Parathyroid adenoma (tissue), 2 donors: ENCODE results near the gene CABLES2.

Experiments used
- H2AFZ ChIP-seq: fragments of 300-600 bp; sonication (generic); one replicate; pipeline ENCODE4 v1.7.0; 2017; ENCODE audit warnings: antibody characterized with exemption, mild to moderate bottlenecking
- H3K27ac ChIP-seq: fragments of 300-600 bp; sonication (generic); one replicate; pipeline ENCODE4 v1.7.0; 2017
- H3K27me3 ChIP-seq: fragments of 300-600 bp; sonication (generic); one replicate; pipeline ENCODE4 v1.7.0; 2017; ENCODE audit warnings: low read length; ENCODE audit not compliant: control insufficient read depth, insufficient read depth
- H3K36me3 ChIP-seq: fragments of 300-600 bp; sonication (generic); one replicate; pipeline ENCODE4 v1.7.0; 2017; ENCODE audit warnings: low read length; ENCODE audit not compliant: control insufficient read depth, insufficient read depth
- H3K4me1 ChIP-seq: fragments of 300-600 bp; sonication (generic); one replicate; pipeline ENCODE4 v1.7.0; 2017; ENCODE audit warnings: control low read depth
- H3K4me2 ChIP-seq: fragments of 300-600 bp; sonication (generic); one replicate; pipeline ENCODE4 v1.7.0; 2017; ENCODE audit warnings: low read length
- H3K4me3 ChIP-seq: fragments of 300-600 bp; sonication (generic); one replicate; pipeline ENCODE4 v1.7.0; 2017; ENCODE audit warnings: low read depth, low read length
- H3K79me2 ChIP-seq: fragments of 300-600 bp; sonication (generic); one replicate; pipeline ENCODE4 v1.7.0; 2017; ENCODE audit warnings: control low read depth
- H3K9ac ChIP-seq: fragments of 300-600 bp; sonication (generic); one replicate; pipeline ENCODE4 v1.7.0; 2017; ENCODE audit warnings: mild to moderate bottlenecking
- H3K9me3 ChIP-seq: fragments of 300-600 bp; sonication (generic); one replicate; pipeline ENCODE4 v1.7.0; 2017; ENCODE audit warnings: low read length; ENCODE audit not compliant: control insufficient read depth
- CTCF ChIP-seq: fragments of 300-600 bp; sonication (generic); IDR thresholded peaks from one replicate; pipeline ENCODE4 v1.7.0; 2017; ENCODE audit warnings: antibody characterized with exemption, mild to moderate bottlenecking
- donor health status: primary hyperparathyroidism.

CABLES2 gene

GRCh38 chr20:62448788-62449187, 41.7 kb upstream of the CABLES2 start:
- no peak overlapping the region for H3K9ac ChIP-seq
- H3K4me2 ChIP-seq = no peak overlapping the region
- H3K79me2 ChIP-seq = no peaks in the 10 kb centered on the region
- TF ChIP-seq CTCF = no peak
- H3K27me3 ChIP-seq = no peaks in the 10 kb centered on the region
- H2AFZ ChIP-seq = no peak overlapping the region
- H3K36me3 ChIP-seq = no peaks in the 10 kb centered on the region
- no peaks in the 10 kb centered on the region for H3K4me1 ChIP-seq
- no peak overlapping the region for H3K27ac ChIP-seq
- H3K9me3 ChIP-seq = no peaks in the 10 kb centered on the region
- H3K4me3 ChIP-seq = no peak overlapping the region

GRCh38 chr20:62448038-62448437, 41.0 kb upstream of the CABLES2 start:
- no peak for TF ChIP-seq CTCF
- Histone ChIP-seq H3K27ac (no peak overlapping the region), H3K4me3 (no peak overlapping the region), H3K27me3 (no peaks in the 10 kb centered on the region), H3K79me2 (no peaks in the 10 kb centered on the region), H3K9ac (no peak overlapping the region), H3K36me3 (no peaks in the 10 kb centered on the region), H2AFZ (no peak overlapping the region), H3K9me3 (no peaks in the 10 kb centered on the region), H3K4me1 (no peaks in the 10 kb centered on the region), H3K4me2 (no peak overlapping the region)

GRCh38 chr20:62446888-62447869, 40.1 kb upstream of the CABLES2 start:
- H3K4me3 ChIP-seq = no peak overlapping the region
- no peaks in the 10 kb centered on the region for H3K79me2 ChIP-seq
- H3K4me1 ChIP-seq = no peaks in the 10 kb centered on the region
- H3K36me3 ChIP-seq = no peaks in the 10 kb centered on the region
- H3K27ac ChIP-seq = no peak overlapping the region
- no peak overlapping the region for H3K4me2 ChIP-seq
- H3K9ac ChIP-seq = no peak overlapping the region
- no peaks in the 10 kb centered on the region for H3K9me3 ChIP-seq
- TF ChIP-seq CTCF = no peak
- no peak overlapping the region for H2AFZ ChIP-seq
- no peaks in the 10 kb centered on the region for H3K27me3 ChIP-seq

- no peaks in the 10 kb centered on the region for H3K27me3 ChIP-seq
- H3K4me2 ChIP-seq = no peak overlapping the region
- H2AFZ ChIP-seq = no peak overlapping the region
- no peaks in the 10 kb centered on the region for H3K36me3 ChIP-seq
- no peaks in the 10 kb centered on the region for H3K4me1 ChIP-seq
- H3K9ac ChIP-seq = no peak overlapping the region
- TF ChIP-seq CTCF = no peak
- H3K79me2 ChIP-seq = no peaks in the 10 kb centered on the region
- no peaks in the 10 kb centered on the region for H3K9me3 ChIP-seq
- no peak overlapping the region for H3K4me3 ChIP-seq
- no peak overlapping the region for H3K27ac ChIP-seq
Observed at GRCh38 chr20:62446481-62446880, 39.4 kb upstream of the CABLES2 start.
